ENCODE data around the gene SLC9B1.
"Not testable (repeated sequence)": the region's sequence is repeated elsewhere in the genome, so short reads cannot be mapped to it uniquely, and the experiment has no call there.

The SLC9B1 gene

GRCh38 chr4:102988429-102989020 is 31.0 kb downstream of the SLC9B1 start:
- peak; percentile 5 for DNase-seq (ENCODE audit: low read depth)
- TF ChIP-seq CTCF (IDR thresholded peaks at IDR 0.05; ENCODE audit: insufficient read depth, low read depth, low read length, missing control alignments) = no peak
- H3K4me3 ChIP-seq (ENCODE audit: low read depth, low read length) = no peak overlapping the region

- DNase-seq (ENCODE audit: low read depth) = no peak
- no peak for TF ChIP-seq CTCF (IDR thresholded peaks at IDR 0.05; ENCODE audit: insufficient read depth, low read depth, low read length, missing control alignments)
- H3K4me3 ChIP-seq (ENCODE audit: low read depth, low read length) = no peak overlapping the region
Observed at GRCh38 chr4:102981005-102981404, 38.5 kb downstream of the SLC9B1 start.

GRCh38 chr4:102961813-102962212 is 57.7 kb downstream of the SLC9B1 start:
- H3K4me3 ChIP-seq (ENCODE audit: low read depth, low read length); DNase-seq (ENCODE audit: low read depth): not testable (repeated sequence)

- DNase-seq (ENCODE audit: low read depth) = no peak
- no peak overlapping the region for H3K4me3 ChIP-seq (ENCODE audit: low read depth, low read length)
- no peak for TF ChIP-seq CTCF (IDR thresholded peaks at IDR 0.05; ENCODE audit: insufficient read depth, low read depth, low read length, missing control alignments)
Observed at GRCh38 chr4:102959496-102959895, 60.0 kb downstream of the SLC9B1 start.

- TF ChIP-seq CTCF (IDR thresholded peaks at IDR 0.05; ENCODE audit: insufficient read depth, low read depth, low read length, missing control alignments) = no peak
- no peak for DNase-seq (ENCODE audit: low read depth)
- no peak overlapping the region for H3K4me3 ChIP-seq (ENCODE audit: low read depth, low read length)
Observed at GRCh38 chr4:102945066-102945465, 74.4 kb downstream of the SLC9B1 start.

GRCh38 chr4:102938063-102938462 is 81.4 kb downstream of the SLC9B1 start:
- DNase-seq (ENCODE audit: low read depth); H3K4me3 ChIP-seq (ENCODE audit: low read depth, low read length): not testable (repeated sequence)

- TF ChIP-seq CTCF (IDR thresholded peaks at IDR 0.05; ENCODE audit: insufficient read depth, low read depth, low read length, missing control alignments) = no peak
- no peak overlapping the region for H3K4me3 ChIP-seq (ENCODE audit: low read depth, low read length)
- DNase-seq (ENCODE audit: low read depth) = no peak
Observed at GRCh38 chr4:102935716-102936115, 83.8 kb downstream of the SLC9B1 start.

- not testable (repeated sequence) for DNase-seq (ENCODE audit: low read depth); H3K4me3 ChIP-seq (ENCODE audit: low read depth, low read length)
Observed at GRCh38 chr4:102919697-102920096, 99.8 kb downstream of the SLC9B1 start.

- H3K4me3 ChIP-seq (ENCODE audit: low read depth, low read length) = no peak overlapping the region
- no peak for TF ChIP-seq CTCF (IDR thresholded peaks at IDR 0.05; ENCODE audit: insufficient read depth, low read depth, low read length, missing control alignments)
- no peak for DNase-seq (ENCODE audit: low read depth)
Observed at GRCh38 chr4:102918859-102919258, 100.6 kb downstream of the SLC9B1 start.
